Vagina (tissue), 2 donors: ENCODE measurements around the gene PTN. TPM values are rescaled to one million over a fixed set of nuclear protein-coding genes. Genes with fewer than 3 reads are reported as not detected.

Source experiments
- DNase-seq, 2 donors: peaks; one replicate each; pipeline ENCODE4 v3.0.0-alpha.2; 2017; ENCODE audit errors: extremely low spot score in 2 of 2
- H3K27ac ChIP-seq: fragments of 200-600 bp; sonication (generic); one replicate; pipeline ENCODE4 v1.5.1; 2019
- H3K27me3 ChIP-seq: fragments of 200-600 bp; sonication (generic); one replicate; pipeline ENCODE4 v1.5.1; 2019
- H3K36me3 ChIP-seq, 2 donors: fragments of 200-600 bp; sonication (generic); one replicate each; pipeline ENCODE4 v1.5.1; 2017 to 2019
- H3K4me1 ChIP-seq: fragments of 200-600 bp; sonication (generic); one replicate; pipeline ENCODE4 v1.5.1; 2019
- H3K4me3 ChIP-seq, 2 donors: fragments of 200-600 bp; sonication (generic); 1 replicate in 1 of 2; 2 replicates in 1 of 2; pipeline ENCODE4 v1.5.1; 2016 to 2019
- H3K9me3 ChIP-seq: fragments of 200-600 bp; sonication (generic); one replicate; pipeline ENCODE4 v1.5.1; 2019
- POLR2A ChIP-seq, 2 donors: fragments of 450-650 bp; IDR thresholded peaks; one replicate each; pipeline ENCODE4 v1.6.1; 2017; ENCODE audit warnings: antibody characterized with exemption in 2 of 2, mild to moderate bottlenecking in 2 of 2, moderate library complexity in 2 of 2
- POLR2AphosphoS5 ChIP-seq, 2 donors: sonication (generic); formaldehyde crosslinking; IDR thresholded peaks; one replicate each; pipeline ENCODE4 v1.9.0; 2017; ENCODE audit warnings: antibody characterized with exemption in 2 of 2, mild to moderate bottlenecking in 2 of 2, low read depth in 1 of 2; ENCODE audit not compliant: insufficient read depth in 1 of 2
- intact Hi-C: fragments of 100-400 bp; cut with DNase I; formaldehyde crosslinking; loops from one replicate; pipeline ENCODE4 v1.15.1; 2023
- total RNA-seq: library from RNA; depleted of rRNA; stranded (reverse); fragments of >200 nt; gene quantifications from one replicate; pipeline ENCODE4 v1.2.3, GENCODE V29; 2016
- TF ChIP-seq, protein P1 (sequence below), 3 experiments: fragments of 450-650 bp in 2 of 3; fragments of 200-600 bp in 1 of 3; sonication (generic) in 1 of 3; IDR thresholded peaks; one replicate each; pipeline ENCODE4 v1.5.1; 2017 to 2019; ENCODE audit warnings: antibody characterized with exemption in 3 of 3, mild to moderate bottlenecking in 2 of 3, moderate library complexity in 2 of 3

The PTN gene
- total RNA-seq, 1 donor from 2014 or later = 48.4 TPM

DNA sequence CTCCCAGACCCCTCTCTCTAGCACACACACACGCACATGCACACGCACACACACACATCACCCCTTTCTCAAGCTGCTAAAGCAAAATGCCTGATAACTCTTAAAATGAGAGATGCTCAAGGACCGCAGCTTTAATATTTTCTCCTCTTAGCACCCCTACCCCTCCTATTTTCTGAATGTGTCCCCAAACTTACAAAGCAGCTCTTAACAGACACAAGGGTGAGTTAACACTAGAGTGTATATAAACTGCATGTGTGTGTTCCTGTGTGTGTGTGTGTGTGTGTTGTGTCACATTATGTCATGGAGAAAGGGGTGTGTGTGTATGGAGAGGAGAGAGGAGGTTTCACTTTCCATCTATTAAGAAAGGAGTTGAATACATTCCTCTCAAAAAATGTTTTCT lies 1.3 kb downstream of the PTN start:
- H3K4me3 ChIP-seq = peak overlapping the region; percentile 37 to 57
- no peak for TF ChIP-seq POLR2A (IDR thresholded peaks at IDR 0.05)
- TF ChIP-seq, protein P1, sequence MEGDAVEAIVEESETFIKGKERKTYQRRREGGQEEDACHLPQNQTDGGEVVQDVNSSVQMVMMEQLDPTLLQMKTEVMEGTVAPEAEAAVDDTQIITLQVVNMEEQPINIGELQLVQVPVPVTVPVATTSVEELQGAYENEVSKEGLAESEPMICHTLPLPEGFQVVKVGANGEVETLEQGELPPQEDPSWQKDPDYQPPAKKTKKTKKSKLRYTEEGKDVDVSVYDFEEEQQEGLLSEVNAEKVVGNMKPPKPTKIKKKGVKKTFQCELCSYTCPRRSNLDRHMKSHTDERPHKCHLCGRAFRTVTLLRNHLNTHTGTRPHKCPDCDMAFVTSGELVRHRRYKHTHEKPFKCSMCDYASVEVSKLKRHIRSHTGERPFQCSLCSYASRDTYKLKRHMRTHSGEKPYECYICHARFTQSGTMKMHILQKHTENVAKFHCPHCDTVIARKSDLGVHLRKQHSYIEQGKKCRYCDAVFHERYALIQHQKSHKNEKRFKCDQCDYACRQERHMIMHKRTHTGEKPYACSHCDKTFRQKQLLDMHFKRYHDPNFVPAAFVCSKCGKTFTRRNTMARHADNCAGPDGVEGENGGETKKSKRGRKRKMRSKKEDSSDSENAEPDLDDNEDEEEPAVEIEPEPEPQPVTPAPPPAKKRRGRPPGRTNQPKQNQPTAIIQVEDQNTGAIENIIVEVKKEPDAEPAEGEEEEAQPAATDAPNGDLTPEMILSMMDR (IDR thresholded peaks at IDR 0.05) = no peak
- no peak for TF ChIP-seq POLR2AphosphoS5 (IDR thresholded peaks at IDR 0.05; ENCODE audit: insufficient read depth in 1 of 2, low read depth in 1 of 2)

DNA sequence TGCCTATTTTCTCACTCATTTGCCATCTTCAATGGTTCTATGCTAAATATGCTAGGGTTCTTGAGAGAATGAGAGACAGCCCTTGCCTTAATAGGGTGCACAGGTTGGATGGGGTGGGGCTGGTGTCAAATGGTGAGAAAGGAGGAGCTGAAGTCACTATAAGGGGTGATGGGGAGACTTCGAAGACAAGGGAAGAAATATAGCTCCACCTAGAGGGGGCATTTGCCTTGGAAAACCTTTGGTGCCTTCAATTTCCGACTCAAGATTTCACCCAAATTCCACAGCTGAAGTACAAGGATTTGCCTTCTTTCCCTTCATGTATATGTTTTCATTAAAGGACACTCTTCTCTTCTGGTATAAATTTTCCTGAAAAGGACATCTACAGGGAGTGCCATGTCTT lies 5.6 kb downstream of the PTN start:
- Histone ChIP-seq H3K27me3 (no peaks in the 10 kb centered on the region), H3K4me3 (no peak overlapping the region), H3K36me3 (no peaks in the 10 kb centered on the region), H3K27ac (no peak overlapping the region), H3K9me3 (no peaks in the 10 kb centered on the region), H3K4me1 (no peaks in the 10 kb centered on the region)
- intact Hi-C loops = no loop called here
- DNase-seq = no peak
- TF ChIP-seq POLR2A (IDR thresholded peaks at IDR 0.05) (no peak), POLR2AphosphoS5 (IDR thresholded peaks at IDR 0.05; ENCODE audit: insufficient read depth in 1 of 2, low read depth in 1 of 2) (no peak)
- TF ChIP-seq, protein P1 (IDR thresholded peaks at IDR 0.05) = no peak

More for the DNA sequence above, 1.3 kb downstream of the PTN start:
- H3K36me3 ChIP-seq = no peaks in the 10 kb centered on the region
- H3K9me3 ChIP-seq = no peaks in the 10 kb centered on the region
- H3K27ac ChIP-seq = no peak overlapping the region
- no peaks in the 10 kb centered on the region for H3K4me1 ChIP-seq
- H3K27me3 ChIP-seq = no peaks in the 10 kb centered on the region
- no peak for DNase-seq
- intact Hi-C loops = no loop called here

DNA sequence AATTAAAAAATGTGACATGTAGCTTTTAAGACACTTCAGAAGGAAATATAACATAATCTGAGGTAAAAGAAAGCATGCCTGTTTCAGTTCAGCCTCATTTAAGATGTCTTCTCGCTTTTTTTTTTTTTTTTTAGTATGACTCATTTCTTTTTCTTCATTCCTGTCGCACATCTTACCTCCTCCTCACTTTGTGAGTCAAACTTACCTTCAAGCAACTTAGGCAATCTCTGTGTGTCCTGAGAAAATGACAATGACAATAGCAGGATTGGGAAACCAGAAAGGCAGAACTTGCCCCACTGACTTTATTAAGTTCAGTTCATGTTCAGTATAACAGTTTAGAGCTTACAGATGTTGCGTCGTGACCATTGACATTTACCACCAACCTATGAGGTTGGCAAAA lies 7.7 kb downstream of the PTN start:
- no peaks in the 10 kb centered on the region for H3K9me3 ChIP-seq
- H3K4me1 ChIP-seq = no peaks in the 10 kb centered on the region
- no peak for TF ChIP-seq POLR2A (IDR thresholded peaks at IDR 0.05)
- TF ChIP-seq, protein P1 (IDR thresholded peaks at IDR 0.05) = no peak
- peak in 1 of 2 donors; percentile 18 for TF ChIP-seq POLR2AphosphoS5 (IDR thresholded peaks at IDR 0.05; ENCODE audit: insufficient read depth in 1 of 2, low read depth in 1 of 2)
- H3K27me3 ChIP-seq = no peaks in the 10 kb centered on the region
- intact Hi-C loops = no loop called here
- no peak overlapping the region for H3K4me3 ChIP-seq
- no peak overlapping the region for H3K27ac ChIP-seq
- DNase-seq = no peak
- H3K36me3 ChIP-seq = no peaks in the 10 kb centered on the region

DNA sequence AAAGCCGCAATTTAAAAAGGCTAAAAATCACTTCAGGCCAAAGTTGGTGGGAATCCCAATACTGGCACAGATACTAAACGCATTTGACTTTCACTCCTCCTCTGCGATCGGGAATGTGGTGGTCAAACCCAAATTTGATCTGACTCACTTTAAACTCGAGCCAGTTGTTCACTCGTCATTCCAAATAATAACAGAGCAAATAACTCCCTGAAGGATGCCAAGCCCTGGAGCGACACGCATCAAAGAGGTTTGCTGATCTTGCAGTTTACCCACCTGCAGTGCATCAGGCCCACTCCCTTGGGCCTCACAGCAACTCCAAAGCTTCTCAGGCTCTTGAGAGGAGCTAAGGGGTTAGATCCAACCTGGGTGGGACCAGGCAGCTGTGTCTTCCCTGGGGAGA lies 12.2 kb downstream of the PTN start:
- intact Hi-C loops = no loop called here
- Histone ChIP-seq H3K4me1 (no peaks in the 10 kb centered on the region), H3K9me3 (no peaks in the 10 kb centered on the region), H3K27ac (no peak overlapping the region), H3K4me3 (no peak overlapping the region), H3K27me3 (no peaks in the 10 kb centered on the region), H3K36me3 (no peaks in the 10 kb centered on the region)
- no peak for DNase-seq
- no peak for TF ChIP-seq POLR2AphosphoS5 (IDR thresholded peaks at IDR 0.05; ENCODE audit: insufficient read depth in 1 of 2, low read depth in 1 of 2)
- TF ChIP-seq, protein P1 (IDR thresholded peaks at IDR 0.05) = no peak
- TF ChIP-seq POLR2A (IDR thresholded peaks at IDR 0.05) = no peak

DNA sequence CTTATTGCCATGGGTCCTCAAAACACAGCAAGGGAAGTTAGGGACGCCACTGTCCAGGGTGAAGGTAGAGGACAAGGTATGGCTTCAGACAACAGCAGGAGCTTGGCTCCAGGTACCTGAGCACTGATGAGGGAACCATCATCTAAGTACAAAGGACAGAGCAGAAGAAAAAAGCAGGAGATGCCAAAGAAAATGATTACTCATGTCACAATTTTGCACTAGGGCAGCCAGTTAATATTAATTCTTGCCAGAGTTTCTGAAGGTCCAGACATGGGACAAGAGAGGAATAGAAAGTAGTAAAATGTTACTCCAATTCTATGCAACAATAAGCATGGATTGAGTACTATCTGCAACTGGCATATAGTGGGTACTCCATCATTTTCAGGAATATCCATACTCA lies 14.1 kb downstream of the PTN start:
- Histone ChIP-seq H3K27me3 (no peaks in the 10 kb centered on the region), H3K36me3 (no peaks in the 10 kb centered on the region), H3K9me3 (no peaks in the 10 kb centered on the region), H3K27ac (no peak overlapping the region), H3K4me3 (no peak overlapping the region), H3K4me1 (no peaks in the 10 kb centered on the region)
- no peak for TF ChIP-seq POLR2AphosphoS5 (IDR thresholded peaks at IDR 0.05; ENCODE audit: insufficient read depth in 1 of 2, low read depth in 1 of 2)
- TF ChIP-seq, protein P1 (IDR thresholded peaks at IDR 0.05) = no peak
- TF ChIP-seq POLR2A (IDR thresholded peaks at IDR 0.05) = no peak
- intact Hi-C loops = no loop called here
- no peak for DNase-seq
